ENCODE measurements around the gene ADGRL2. TPM values are rescaled to one million over a fixed set of nuclear protein-coding genes. Genes with fewer than 3 reads are reported as not detected.

The ADGRL2 gene
- total RNA-seq, 1 experiment from 2014 or later, result 0.20 TPM

DNA sequence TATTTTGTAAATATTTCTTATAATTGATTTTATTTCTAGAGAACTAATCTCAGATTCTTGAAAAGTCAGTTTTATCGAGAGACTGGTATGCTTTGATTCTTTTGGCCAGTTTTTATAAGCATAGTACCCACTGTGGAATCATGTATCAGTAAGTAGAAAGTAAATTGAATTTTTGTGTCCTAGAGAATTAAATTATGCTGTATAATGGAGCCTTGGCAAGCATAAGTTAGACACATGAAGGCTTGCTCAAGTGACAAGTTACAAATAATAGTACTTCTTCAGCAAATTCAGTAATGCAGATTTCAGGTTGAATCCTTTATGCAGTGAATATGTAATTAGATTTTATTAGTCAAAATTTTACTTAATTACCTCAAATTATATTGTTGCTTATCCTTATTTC, 40.1 kb downstream of the ADGRL2 start:
- H3K9ac ChIP-seq (ENCODE audit: low read length), result no peak overlapping the region
- CTCF ChIA-PET, result no interaction called here
- peaks cover 10% of the 10 kb centered on the region; the same call in 1 of the 2 replicates for H3K27me3 ChIP-seq (ENCODE audit: insufficient read depth, low read length)
- no peaks in the 10 kb centered on the region for H3K79me2 ChIP-seq (ENCODE audit: insufficient read depth, low read length)
- TF ChIP-seq RAD21 (IDR thresholded peaks at IDR 0.05; ENCODE audit: low read depth), result no peak
- TF ChIP-seq FOSL1 (IDR thresholded peaks at IDR 0.05; ENCODE audit: low read depth), result no peak
- TF ChIP-seq EZH2 (IDR thresholded peaks at IDR 0.05), result no peak
- TF ChIP-seq SRF (IDR thresholded peaks at IDR 0.05; ENCODE audit: low read depth), result no peak
- no peak for TF ChIP-seq POLR2A (IDR thresholded peaks at IDR 0.05; ENCODE audit: borderline replicate concordance, extremely low read depth, insufficient read depth, insufficient read length)
- no peaks in the 10 kb centered on the region for H3K9me2 ChIP-seq (ENCODE audit: insufficient read depth)
- no peak for DNase-seq (ENCODE audit: low read depth, low spot score)
- H4K20me1 ChIP-seq (ENCODE audit: insufficient read depth), result no peaks in the 10 kb centered on the region
- H3K9me3 ChIP-seq (ENCODE audit: control insufficient read depth in 1 of 2, insufficient read depth in 1 of 2, low read depth in 1 of 2, low read length in 2 of 2), result no peaks in the 10 kb centered on the region
- H3K36me3 ChIP-seq (ENCODE audit: control insufficient read depth in 1 of 2, insufficient read depth in 2 of 2, low read length in 2 of 2), result no peaks in the 10 kb centered on the region
- BruUV-seq (replicated peaks), result no TSS peak
- H3K4me1 ChIP-seq (ENCODE audit: control insufficient read depth in 1 of 2, insufficient read depth in 2 of 2, low read length in 2 of 2), result no peaks in the 10 kb centered on the region
- no peak overlapping the region for H2AFZ ChIP-seq (ENCODE audit: low read depth, low read length, poor library complexity, severe bottlenecking)
- RAD21 ChIA-PET (ENCODE audit: low non-redundant PET in 1 of 2, low total read pairs in 2 of 2, uncharacterized antibody in 2 of 2, unreplicated experiment in 2 of 2), result no interaction called here
- POLR2A ChIA-PET, result no interaction called here
- H3K4me2 ChIP-seq (ENCODE audit: low read length), result no peak overlapping the region
- intact Hi-C loops (cut with micrococcal nuclease), result no loop called here
- H3K27ac ChIP-seq (ENCODE audit: low read depth, low read length), result no peak overlapping the region
- no peak overlapping the region for H3K4me3 ChIP-seq (replicated peaks in 1 of 2; ENCODE audit: low read depth in 1 of 2, low read length in 2 of 2)
- ATAC-seq, result no peak

DNA sequence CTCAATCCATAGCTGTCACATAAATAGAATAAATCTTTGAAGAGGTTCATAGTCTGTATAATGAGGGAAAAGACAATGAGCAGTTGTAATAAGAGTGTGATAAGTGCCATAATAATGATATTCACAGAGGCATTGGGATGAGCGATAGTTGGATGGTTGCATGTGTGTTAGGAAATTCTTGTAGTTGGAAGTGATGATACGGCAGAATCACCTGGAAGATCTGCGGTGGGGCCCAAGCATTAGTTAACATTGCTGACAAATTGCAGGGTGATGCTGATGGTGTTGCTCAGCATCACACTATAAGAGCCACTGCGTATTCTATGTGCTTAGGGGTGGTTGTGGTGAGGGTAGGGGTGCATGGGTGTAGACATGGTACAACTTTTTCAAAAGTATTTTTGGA, 41.1 kb downstream of the ADGRL2 start:
- no peak overlapping the region for H3K4me2 ChIP-seq (ENCODE audit: low read length)
- TF ChIP-seq RAD21 (IDR thresholded peaks at IDR 0.05; ENCODE audit: low read depth) (no peak), ELF1 (IDR thresholded peaks at IDR 0.05; ENCODE audit: borderline replicate concordance, low read depth) (no peak), CBX3 (IDR thresholded peaks at IDR 0.05; ENCODE audit: low read depth) (no peak), EGR1 (IDR thresholded peaks at IDR 0.05; ENCODE audit: low read depth) (no peak)
- H3K4me1 ChIP-seq (ENCODE audit: control insufficient read depth in 1 of 2, insufficient read depth in 2 of 2, low read length in 2 of 2), result no peaks in the 10 kb centered on the region
- H3K27me3 ChIP-seq (ENCODE audit: insufficient read depth, low read length), result 0 out of 2 replicates have a peak, but pooled peaks cover 4% of the 10 kb centered on the region
- ChIA-PET POLR2A (no interaction called here), CTCF (no interaction called here), RAD21 (ENCODE audit: low non-redundant PET in 1 of 2, low total read pairs in 2 of 2, uncharacterized antibody in 2 of 2, unreplicated experiment in 2 of 2) (no interaction called here)
- no peaks in the 10 kb centered on the region for H3K9me2 ChIP-seq (ENCODE audit: insufficient read depth)
- H3K79me2 ChIP-seq (ENCODE audit: insufficient read depth, low read length), result no peaks in the 10 kb centered on the region
- DNase-seq (ENCODE audit: low read depth, low spot score), result no peak
- H2AFZ ChIP-seq (ENCODE audit: low read depth, low read length, poor library complexity, severe bottlenecking), result no peak overlapping the region
- no peaks in the 10 kb centered on the region for H3K9me3 ChIP-seq (ENCODE audit: control insufficient read depth in 1 of 2, insufficient read depth in 1 of 2, low read depth in 1 of 2, low read length in 2 of 2)
- no peak overlapping the region for H3K4me3 ChIP-seq (replicated peaks in 1 of 2; ENCODE audit: low read depth in 1 of 2, low read length in 2 of 2)
- no peak for ATAC-seq
- no peaks in the 10 kb centered on the region for H4K20me1 ChIP-seq (ENCODE audit: insufficient read depth)
- H3K36me3 ChIP-seq (ENCODE audit: control insufficient read depth in 1 of 2, insufficient read depth in 2 of 2, low read length in 2 of 2), result no peaks in the 10 kb centered on the region
- intact Hi-C loops (cut with micrococcal nuclease), result no loop called here
- no peak overlapping the region for H3K27ac ChIP-seq (ENCODE audit: low read depth, low read length)
- BruUV-seq (replicated peaks), result no TSS peak
- no peak overlapping the region for H3K9ac ChIP-seq (ENCODE audit: low read length)
